H9 (cell line): Measurements from ENCODE around the gene GDPGP1. TPM values are rescaled to one million over a fixed set of nuclear protein-coding genes. Genes with fewer than 3 reads are reported as not detected.
"Not testable (repeated sequence)": the region's sequence is repeated elsewhere in the genome, so short reads cannot be mapped to it uniquely, and the experiment has no call there.

Source experiments
- DNase-seq: peaks from one replicate; pipeline ENCODE4 v3.0.0-alpha.2; 2017
- H2AFZ ChIP-seq: one replicate; pipeline ENCODE4 v1.6.1; 2013; ENCODE audit warnings: mild to moderate bottlenecking, low read length, control low read depth, moderate library complexity
- H2AK5ac ChIP-seq: 2 replicates; pipeline ENCODE4 v1.6.1; 2013; ENCODE audit warnings: low read length, control low read depth, mixed read lengths; ENCODE audit not compliant: insufficient read length
- H2BK120ac ChIP-seq: one replicate; pipeline ENCODE4 v1.6.1; 2013; ENCODE audit warnings: low read depth, mild to moderate bottlenecking, low read length, control low read depth, inconsistent platforms; ENCODE audit not compliant: poor library complexity, severe bottlenecking
- H2BK12ac ChIP-seq: 2 replicates; pipeline ENCODE4 v1.6.1; 2013; ENCODE audit warnings: low read length, control low read depth, mixed read lengths, low read depth; ENCODE audit not compliant: insufficient read length
- H2BK15ac ChIP-seq: 2 replicates; pipeline ENCODE4 v1.6.1; 2013; ENCODE audit warnings: low read depth, low read length, control low read depth
- H2BK20ac ChIP-seq: one replicate; pipeline ENCODE4 v1.6.1; 2013; ENCODE audit warnings: low read depth, mild to moderate bottlenecking, low read length, control low read depth, inconsistent platforms; ENCODE audit not compliant: poor library complexity, severe bottlenecking
- H2BK5ac ChIP-seq: 2 replicates; pipeline ENCODE4 v1.6.1; 2013; ENCODE audit warnings: low read length, control low read depth, mixed read lengths; ENCODE audit not compliant: insufficient read length
- H3K14ac ChIP-seq: 2 replicates; pipeline ENCODE4 v1.6.1; 2013; ENCODE audit warnings: low read length, control low read depth; ENCODE audit not compliant: insufficient read depth
- H3K18ac ChIP-seq: 2 replicates; pipeline ENCODE4 v1.6.1; 2013; ENCODE audit warnings: low read depth, mild to moderate bottlenecking, mixed read lengths, low read length, control low read depth; ENCODE audit not compliant: insufficient read length
- H3K23ac ChIP-seq: 2 replicates; pipeline ENCODE4 v1.6.1; 2013; ENCODE audit warnings: low read length, control low read depth, mixed read lengths, low read depth; ENCODE audit not compliant: insufficient read length
- H3K23me2 ChIP-seq: 2 replicates; pipeline ENCODE4 v1.6.1; 2013; ENCODE audit warnings: low read depth, mild to moderate bottlenecking, mixed read lengths, low read length, control low read depth; ENCODE audit not compliant: insufficient read length, poor library complexity, severe bottlenecking
- H3K27ac ChIP-seq: 2 replicates; pipeline ENCODE4 v1.5.1; 2013; ENCODE audit warnings: low read length, control low read depth, mixed read lengths, low read depth; ENCODE audit not compliant: insufficient read length
- H3K27me3 ChIP-seq: 2 replicates; pipeline ENCODE4 v1.6.1; 2013; ENCODE audit warnings: low read length, control low read depth, inconsistent platforms; ENCODE audit not compliant: insufficient read depth
- H3K4ac ChIP-seq: 2 replicates; pipeline ENCODE4 v1.6.1; 2013; ENCODE audit warnings: low read depth, mild to moderate bottlenecking, control low read depth, inconsistent platforms, low read length, moderate library complexity
- H3K4me1 ChIP-seq: 2 replicates; pipeline ENCODE4 v1.6.1; 2013; ENCODE audit warnings: low read length, control low read depth, inconsistent platforms; ENCODE audit not compliant: insufficient read depth
- H3K4me2 ChIP-seq: 2 replicates; pipeline ENCODE4 v1.6.1; 2013; ENCODE audit warnings: low read length, control low read depth, mixed read lengths; ENCODE audit not compliant: insufficient read length, insufficient read depth
- H3K56ac ChIP-seq: 2 replicates; pipeline ENCODE4 v1.6.1; 2013; ENCODE audit warnings: low read depth, mild to moderate bottlenecking, mixed read lengths, low read length, control low read depth; ENCODE audit not compliant: insufficient read length
- H3K79me1 ChIP-seq: 2 replicates; pipeline ENCODE4 v1.6.1; 2013; ENCODE audit warnings: low read depth, mild to moderate bottlenecking, moderate library complexity, low read length, control low read depth, inconsistent platforms; ENCODE audit not compliant: insufficient read depth, poor library complexity, severe bottlenecking
- H3K79me2 ChIP-seq: 2 replicates; pipeline ENCODE4 v1.6.1; 2013; ENCODE audit warnings: low read length, control low read depth, inconsistent platforms; ENCODE audit not compliant: insufficient read depth
- H3K9ac ChIP-seq: 2 replicates; pipeline ENCODE4 v1.6.1; 2013; ENCODE audit warnings: low read length, control low read depth, mixed read lengths; ENCODE audit not compliant: insufficient read length; ENCODE audit errors: extremely low read depth
- H3K9me3 ChIP-seq: one replicate; pipeline ENCODE4 v1.6.1; 2013; ENCODE audit warnings: low read depth, low read length, inconsistent platforms; ENCODE audit not compliant: control insufficient read depth
- H3T11ph ChIP-seq: one replicate; pipeline ENCODE4 v1.6.1; 2013; ENCODE audit warnings: mild to moderate bottlenecking, low read length, control low read depth, inconsistent platforms
- H4K20me1 ChIP-seq: one replicate; pipeline ENCODE4 v1.6.1; 2013; ENCODE audit not compliant: control insufficient read depth, insufficient read length, insufficient read depth
- H4K5ac ChIP-seq: 2 replicates; pipeline ENCODE4 v1.6.1; 2013; ENCODE audit warnings: low read depth, mild to moderate bottlenecking, mixed read lengths, low read length, control low read depth; ENCODE audit not compliant: insufficient read length
- H4K8ac ChIP-seq: replicated peaks from 2 replicates; pipeline ENCODE4 v1.6.1; 2013; ENCODE audit warnings: low read length, control low read depth, mixed read lengths, low read depth; ENCODE audit not compliant: insufficient read length
- H4K91ac ChIP-seq: 2 replicates; pipeline ENCODE4 v1.6.1; 2013; ENCODE audit warnings: low read depth, mild to moderate bottlenecking, moderate library complexity, mixed read lengths, low read length, control low read depth; ENCODE audit not compliant: insufficient read length
- H3K27ac Mint-ChIP-seq, 3 experiments: 2 replicates in 2 of 3; 3 replicates in 1 of 3; pipeline ENCODE4 v1.8.0; 2020 to 2021; ENCODE audit warnings: mixed read lengths in 3 of 3, mild to moderate bottlenecking in 1 of 3, moderate library complexity in 1 of 3
- H3K27me3 Mint-ChIP-seq: 2 replicates; pipeline ENCODE4 v1.8.0; 2021; ENCODE audit warnings: low read depth, mild to moderate bottlenecking, moderate library complexity, mixed read lengths
- H3K36me3 Mint-ChIP-seq, 3 experiments: 2 replicates in 2 of 3; 3 replicates in 1 of 3; pipeline ENCODE4 v1.8.0; 2020 to 2021; ENCODE audit warnings: low read depth in 3 of 3, mixed read lengths in 3 of 3; ENCODE audit not compliant: insufficient read depth in 1 of 3
- H3K4me1 Mint-ChIP-seq, 2 experiments: 2 replicates each; pipeline ENCODE4 v1.8.0; 2020; ENCODE audit warnings: mixed read lengths in 2 of 2
- H3K4me3 Mint-ChIP-seq, 2 experiments: 2 replicates in 1 of 2; 3 replicates in 1 of 2; pipeline ENCODE4 v1.8.0; 2020 to 2021; ENCODE audit warnings: mild to moderate bottlenecking in 2 of 2, mixed read lengths in 2 of 2, moderate library complexity in 1 of 2
- H3K9me3 Mint-ChIP-seq, 2 experiments: 2 replicates in 1 of 2; 3 replicates in 1 of 2; pipeline ENCODE4 v1.8.0; 2020; ENCODE audit warnings: mild to moderate bottlenecking in 2 of 2, mixed read lengths in 2 of 2, moderate library complexity in 1 of 2
- WGBS: extraction: QIAGEN DNeasy Blood & Tissue Kit; methylation state at CpG from one replicate; pipeline ENCODE4 v1.1.7; 2013; ENCODE audit warnings: missing lambda C conversion rate, low lambda C conversion rate, mixed read lengths; ENCODE audit not compliant: insufficient read length; ENCODE audit errors: extremely low coverage; 5-methylcytosine and 5-hydroxymethylcytosine counted together
- total RNA-seq: library from RNA; stranded (reverse); gene quantifications from 2 replicates; pipeline ENCODE4 v1.2.1, GENCODE V29; 2021
- TF ChIP-seq, protein P1 (sequence below): fragments of 200-600 bp; sonication (generic); conservative IDR thresholded peaks from 3 replicates; pipeline ENCODE4 v1.8.0; 2021; ENCODE audit warnings: antibody characterized with exemption, mild to moderate bottlenecking

The GDPGP1 gene
- total RNA-seq, 1 experiment from 2014 or later, result 6.7 TPM

DNA sequence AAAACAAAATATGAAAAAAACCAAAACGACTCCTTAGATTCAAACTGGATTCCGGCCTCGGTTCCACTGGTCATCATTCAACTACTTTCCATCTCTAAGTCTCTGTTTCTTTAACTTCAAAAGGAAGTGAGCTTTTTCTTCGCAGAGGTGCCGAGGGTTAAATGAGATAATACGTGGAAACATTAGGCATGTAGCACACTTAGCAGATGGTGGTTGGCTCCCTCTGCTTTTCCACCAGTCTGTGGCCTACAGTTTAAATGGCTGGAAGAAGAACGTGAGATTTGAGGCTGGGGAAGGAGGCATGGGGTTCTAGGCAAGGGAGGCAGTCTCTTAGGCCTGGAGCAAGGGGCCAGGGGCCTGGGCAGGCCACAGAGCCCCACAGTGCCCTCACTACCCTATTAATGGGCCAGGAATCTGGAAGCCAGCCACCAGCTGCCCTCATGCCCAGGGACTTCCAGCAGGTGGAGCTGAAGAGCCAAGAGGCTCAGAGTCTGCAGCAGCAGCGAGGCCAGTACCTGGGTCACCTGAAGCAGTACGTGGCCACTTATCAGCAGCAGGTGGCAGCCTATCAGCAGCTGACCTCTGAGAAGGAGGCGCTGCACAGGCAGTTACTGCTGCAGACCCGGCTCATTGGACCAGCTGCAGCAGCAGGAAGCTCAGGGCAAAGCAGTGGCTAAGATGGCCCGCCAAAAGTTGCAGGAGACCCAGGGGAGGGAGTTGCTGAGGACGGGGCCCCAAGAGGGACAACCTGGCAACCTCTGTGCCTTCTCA is 59.2 kb downstream of the GDPGP1 start:
- H3K79me2 ChIP-seq, H3K56ac ChIP-seq, H3K79me1 ChIP-seq, H2BK20ac ChIP-seq, H3K9me3 Mint-ChIP-seq, H3K27me3 Mint-ChIP-seq, H3K4ac ChIP-seq, H3K9me3 ChIP-seq, H2AK5ac ChIP-seq, H4K8ac ChIP-seq, H2BK15ac ChIP-seq, H2BK5ac ChIP-seq, H2BK120ac ChIP-seq, H4K91ac ChIP-seq, H2BK12ac ChIP-seq, H3K23me2 ChIP-seq, H4K20me1 ChIP-seq, H2AFZ ChIP-seq, H3K36me3 Mint-ChIP-seq, H3K4me2 ChIP-seq, H3T11ph ChIP-seq, H3K23ac ChIP-seq, H3K27me3 ChIP-seq, H3K4me1 ChIP-seq, H4K5ac ChIP-seq, H3K27ac ChIP-seq, H3K9ac ChIP-seq: not testable (repeated sequence)
- no CpG with 5 or more reads among the region's 13 CpGs for WGBS
- Histone ChIP-seq H3K18ac (peak overlapping the region; percentile 71), H3K14ac (peak overlapping the region; percentile 70; the same call in 1 of the 2 replicates)
- TF ChIP-seq, protein P1, sequence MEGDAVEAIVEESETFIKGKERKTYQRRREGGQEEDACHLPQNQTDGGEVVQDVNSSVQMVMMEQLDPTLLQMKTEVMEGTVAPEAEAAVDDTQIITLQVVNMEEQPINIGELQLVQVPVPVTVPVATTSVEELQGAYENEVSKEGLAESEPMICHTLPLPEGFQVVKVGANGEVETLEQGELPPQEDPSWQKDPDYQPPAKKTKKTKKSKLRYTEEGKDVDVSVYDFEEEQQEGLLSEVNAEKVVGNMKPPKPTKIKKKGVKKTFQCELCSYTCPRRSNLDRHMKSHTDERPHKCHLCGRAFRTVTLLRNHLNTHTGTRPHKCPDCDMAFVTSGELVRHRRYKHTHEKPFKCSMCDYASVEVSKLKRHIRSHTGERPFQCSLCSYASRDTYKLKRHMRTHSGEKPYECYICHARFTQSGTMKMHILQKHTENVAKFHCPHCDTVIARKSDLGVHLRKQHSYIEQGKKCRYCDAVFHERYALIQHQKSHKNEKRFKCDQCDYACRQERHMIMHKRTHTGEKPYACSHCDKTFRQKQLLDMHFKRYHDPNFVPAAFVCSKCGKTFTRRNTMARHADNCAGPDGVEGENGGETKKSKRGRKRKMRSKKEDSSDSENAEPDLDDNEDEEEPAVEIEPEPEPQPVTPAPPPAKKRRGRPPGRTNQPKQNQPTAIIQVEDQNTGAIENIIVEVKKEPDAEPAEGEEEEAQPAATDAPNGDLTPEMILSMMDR, result peak; percentile 97
- peaks cover 21 to 22% of the 10 kb centered on the region in 2 experiments for H3K4me1 Mint-ChIP-seq
- peak; percentile 99 for DNase-seq
- peak overlapping the region in 2 of 3 experiments; percentile 68 to 90; a peak in 3 of 7 replicates for H3K27ac Mint-ChIP-seq
- peak overlapping the region in 1 of 2 experiments; percentile 21; a peak in 1 of 5 replicates for H3K4me3 Mint-ChIP-seq
